ENCODE data around the gene CPNE4. TPM values are rescaled to one million over a fixed set of nuclear protein-coding genes. Genes with fewer than 3 reads are reported as not detected.

The CPNE4 gene
- total RNA-seq, 1 experiment from 2014 or later: 1.9 TPM

- Histone ChIP-seq H3K79me2 (ENCODE audit: insufficient read depth, low read length) (no peaks in the 10 kb centered on the region), H3T11ph (ENCODE audit: low read length) (no peak overlapping the region), H2BK20ac (ENCODE audit: low read depth, low read length, poor library complexity, severe bottlenecking) (no peak overlapping the region), H3K4me1 (ENCODE audit: insufficient read depth, low read length) (no peaks in the 10 kb centered on the region), H2BK12ac (ENCODE audit: insufficient read length, low read depth, low read length) (no peak overlapping the region), H2BK15ac (ENCODE audit: low read depth, low read length) (no peak overlapping the region), H3K56ac (ENCODE audit: insufficient read length, low read depth, low read length) (no peak overlapping the region), H3K18ac (ENCODE audit: insufficient read length, low read depth, low read length) (no peak overlapping the region), H3K4me2 (ENCODE audit: insufficient read depth, insufficient read length, low read length) (no peak overlapping the region), H2BK5ac (ENCODE audit: insufficient read length, low read length) (no peak overlapping the region), H3K9ac (ENCODE audit: extremely low read depth, insufficient read length, low read length) (no peak overlapping the region), H4K20me1 (ENCODE audit: control insufficient read depth, insufficient read depth, insufficient read length) (no peaks in the 10 kb centered on the region), H3K27ac (ENCODE audit: insufficient read length, low read depth, low read length) (no peak overlapping the region), H3K14ac (ENCODE audit: insufficient read depth, low read length) (no peak overlapping the region; the same call in 1 of the 2 replicates), H3K79me1 (ENCODE audit: insufficient read depth, low read depth, low read length, poor library complexity, severe bottlenecking) (no peaks in the 10 kb centered on the region), H2AFZ (ENCODE audit: low read length) (no peak overlapping the region), H3K23ac (ENCODE audit: insufficient read length, low read depth, low read length) (no peak overlapping the region), H4K5ac (ENCODE audit: insufficient read length, low read depth, low read length) (no peak overlapping the region), H3K4ac (ENCODE audit: low read depth, low read length) (no peak overlapping the region), H3K23me2 (ENCODE audit: insufficient read length, low read depth, low read length, poor library complexity, severe bottlenecking) (no peaks in the 10 kb centered on the region), H4K8ac (replicated peaks; ENCODE audit: insufficient read length, low read depth, low read length) (no peak overlapping the region), H2AK5ac (ENCODE audit: insufficient read length, low read length) (no peak overlapping the region), H2BK120ac (ENCODE audit: low read depth, low read length, poor library complexity, severe bottlenecking) (no peak overlapping the region), H3K27me3 (ENCODE audit: insufficient read depth, low read length) (no peaks in the 10 kb centered on the region; the same call in 1 of the 2 replicates), H3K9me3 (ENCODE audit: control insufficient read depth, low read depth, low read length) (no peaks in the 10 kb centered on the region), H4K91ac (ENCODE audit: insufficient read length, low read depth, low read length) (no peak overlapping the region)
- no peak for DNase-seq
- Mint-ChIP-seq H3K36me3 (ENCODE audit: insufficient read depth in 1 of 3, low read depth in 3 of 3) (no peaks in the 10 kb centered on the region), H3K9me3 (no peaks in the 10 kb centered on the region), H3K27me3 (ENCODE audit: low read depth) (no peaks in the 10 kb centered on the region; the same call in 1 of the 2 replicates), H3K27ac (no peak overlapping the region), H3K4me1 (peaks cover 6% of the 10 kb centered on the region in 2 experiments), H3K4me3 (no peak overlapping the region)
- WGBS (ENCODE audit: extremely low coverage, insufficient read length, low lambda C conversion rate): no CpG with 5 or more reads among the region's 3 CpGs
- no peak for TF ChIP-seq CTCF (conservative IDR thresholded peaks at IDR 0.05)
These were observed 230.2 kb downstream of the CPNE4 start for GRCh38 chr3:131804565-131805133.
